Hepatocyte (in vitro differentiated cells): ENCODE results near the gene PLCH2.

Experiments
- EZH2 ChIP-seq: fragments of 200-600 bp; sonication (generic); IDR thresholded peaks from 2 replicates; pipeline ENCODE4 v1.6.1; 2016; ENCODE audit warnings: antibody characterized with exemption, mild to moderate bottlenecking, borderline replicate concordance
- EZH2phosphoT487 ChIP-seq: fragments of 200-600 bp; sonication (generic); IDR thresholded peaks from one replicate; pipeline ENCODE4 v1.6.1; 2018; ENCODE audit warnings: antibody characterized with exemption, mild to moderate bottlenecking, low read depth, moderate library complexity; ENCODE audit not compliant: unreplicated experiment, severe bottlenecking

- TF ChIP-seq EZH2phosphoT487 (no peak), EZH2 (no peak)
Observed at GRCh38 chr1:2452932-2453315, 23.2 kb upstream of the PLCH2 start.
